Right hindlimb (tissue), 1 donor: ENCODE measurements around the gene CARNS1.
"Not testable (repeated sequence)": the region's sequence is repeated elsewhere in the genome, so short reads cannot be mapped to it uniquely, and the experiment has no call there.

Source experiments
- DNase-seq: peaks from one replicate; pipeline ENCODE4 v3.0.0-alpha.2; 2018

Gene CARNS1

DNA sequence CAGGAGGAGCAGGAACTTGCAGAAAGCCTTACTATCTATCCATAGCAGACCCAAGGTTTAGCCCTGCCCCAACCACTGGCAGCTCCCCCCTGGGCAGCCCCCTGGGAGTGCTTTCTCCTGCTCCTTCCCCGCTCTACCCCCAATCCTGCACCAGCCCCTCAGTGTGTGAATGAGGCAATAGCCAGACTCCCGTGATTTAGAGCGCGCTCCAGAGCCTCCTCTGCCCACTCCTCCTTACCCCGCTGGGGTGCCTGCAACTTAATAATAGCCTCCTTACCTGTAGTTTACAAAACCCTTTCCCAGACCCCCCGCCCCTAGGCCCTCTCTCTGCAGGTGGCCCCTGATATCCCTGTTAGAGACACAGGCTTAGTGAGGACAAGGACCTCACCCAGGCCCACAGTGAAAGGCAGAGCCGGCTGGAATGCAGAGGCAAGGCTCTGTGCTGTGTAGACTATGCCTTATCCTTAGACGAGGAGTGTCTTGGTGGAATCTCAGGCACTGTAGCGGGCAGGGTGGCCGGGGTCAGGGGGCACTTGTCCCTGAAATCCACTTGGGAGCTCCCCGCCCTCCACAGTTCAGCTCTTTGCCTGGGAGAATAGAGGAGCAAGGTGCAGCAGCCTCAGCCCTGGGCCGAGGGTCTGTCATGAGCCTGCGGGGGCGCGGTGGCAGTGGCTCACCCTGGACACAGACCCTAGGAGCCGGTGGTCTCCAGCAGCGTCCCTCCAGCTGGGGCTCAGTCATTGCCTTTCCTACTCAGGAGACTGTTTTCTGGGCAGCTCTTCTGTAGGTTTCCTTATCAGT is 4.3 kb upstream of the CARNS1 start:
- no peak for DNase-seq

DNA sequence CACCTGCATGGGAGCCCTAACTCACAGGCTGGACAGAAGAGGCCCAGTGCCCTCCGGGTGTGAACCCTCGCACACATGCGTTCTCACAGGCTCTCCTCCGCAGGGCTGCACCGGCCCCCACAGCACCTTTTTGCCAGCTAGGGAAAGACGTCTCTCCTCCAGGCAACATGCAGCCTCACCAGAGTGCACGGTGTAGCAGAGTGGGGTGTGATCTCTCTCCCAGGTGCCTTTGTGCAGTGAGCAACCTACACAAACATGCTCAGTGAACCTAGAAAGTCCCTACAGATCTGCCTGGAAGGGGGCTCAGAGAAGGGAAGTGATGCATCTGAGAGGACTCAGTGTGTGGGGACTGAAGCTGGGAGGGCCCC is 3.7 kb upstream of the CARNS1 start:
- DNase-seq: no peak

- DNase-seq: no peak
Measured at GRCh38 chr11:67412495-67413179, 2.8 kb upstream of the CARNS1 start.

DNA sequence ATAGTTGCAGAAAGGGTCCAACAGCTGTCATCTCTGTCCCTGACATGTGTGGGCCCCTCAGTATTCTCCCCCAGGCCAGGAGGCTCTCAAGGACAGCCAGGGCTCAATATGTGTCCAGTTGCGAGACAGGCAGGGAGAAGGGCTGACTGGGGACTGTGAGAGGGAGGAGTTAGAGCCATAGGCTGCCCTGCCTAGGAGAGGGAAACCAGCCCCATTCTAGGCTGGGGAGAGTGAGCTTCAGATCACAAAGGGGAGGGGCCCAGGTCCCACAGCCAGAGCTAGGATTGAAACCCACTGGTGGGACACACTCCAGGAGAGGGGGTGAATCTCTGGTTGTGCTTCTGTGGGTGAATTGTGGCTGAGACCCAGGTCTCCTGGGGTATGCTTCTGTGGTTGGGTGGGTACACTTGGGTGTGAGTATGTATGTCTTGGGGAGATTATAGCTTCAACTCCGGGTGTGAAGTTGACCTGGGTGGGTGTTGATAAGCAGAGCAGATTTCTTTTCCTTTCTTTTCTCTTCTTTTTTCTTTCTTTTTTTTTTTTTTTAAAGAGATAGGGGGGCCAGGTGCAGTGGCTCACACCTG is 2.1 kb upstream of the CARNS1 start:
- DNase-seq: no peak

DNA sequence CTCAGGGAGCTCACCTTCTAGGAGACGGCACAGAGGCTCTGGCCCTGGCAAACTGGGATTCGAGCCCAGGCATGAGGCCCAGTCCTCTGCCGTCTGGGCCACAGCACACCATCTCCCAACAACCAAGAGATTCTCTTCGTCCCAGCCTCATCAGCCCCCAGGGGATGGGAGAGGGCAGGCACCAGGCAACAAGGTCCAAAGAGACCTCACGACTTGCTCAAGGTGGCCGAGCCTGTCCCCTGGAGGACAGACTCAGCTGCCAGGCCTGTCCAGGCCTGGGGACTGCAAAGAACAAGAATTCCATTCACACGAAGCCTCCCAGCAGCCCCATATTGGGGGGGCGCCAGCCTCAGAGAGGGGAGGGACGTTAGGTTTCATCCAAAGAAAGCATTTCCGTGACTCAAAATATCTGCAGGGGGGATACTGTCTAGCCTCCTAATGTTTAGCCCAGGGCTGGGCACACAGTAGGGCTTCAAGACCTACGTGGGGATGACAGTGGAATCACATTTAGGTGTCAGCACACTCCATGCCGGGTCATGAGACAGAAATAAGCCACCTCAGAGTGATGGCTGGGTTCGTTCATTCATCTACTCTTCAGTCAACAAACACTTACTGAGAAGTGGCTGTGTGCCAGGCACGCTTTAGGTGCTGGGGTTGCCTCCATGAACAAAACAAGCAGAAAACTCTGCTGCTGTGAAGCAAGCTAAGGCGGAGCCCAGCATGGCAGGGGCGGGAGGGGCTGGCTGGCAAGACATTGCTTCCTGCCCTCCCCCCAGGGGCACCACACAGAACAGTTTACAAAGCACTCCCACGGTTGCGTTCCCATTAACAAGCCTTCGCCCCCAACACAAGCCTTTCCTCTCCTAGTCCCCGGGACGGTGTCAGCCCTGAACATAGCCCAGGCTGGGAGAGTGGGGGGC is 1.2 kb downstream of the CARNS1 start:
- DNase-seq: peak; percentile 60

DNA sequence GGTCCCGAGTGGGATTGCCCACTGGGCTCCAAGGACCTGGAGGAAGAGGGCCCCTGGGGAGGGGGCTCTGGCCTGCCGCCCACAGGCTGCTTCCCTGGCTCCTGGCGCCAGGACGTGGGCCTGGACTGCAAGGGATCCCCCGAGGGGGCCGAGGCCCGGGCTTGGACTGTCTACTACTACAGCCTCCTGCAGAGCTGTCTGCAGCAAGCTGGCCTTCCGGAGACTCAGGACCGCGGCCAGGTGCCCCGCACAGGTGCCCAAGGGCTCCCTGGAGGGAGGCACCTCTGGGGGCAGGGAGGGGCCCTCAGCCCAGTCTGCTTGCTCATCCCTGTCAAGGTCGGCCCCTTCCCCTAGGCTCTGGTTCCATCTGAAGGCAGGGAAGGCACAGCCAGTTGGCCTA is 1.9 kb downstream of the CARNS1 start:
- DNase-seq: no peak

GRCh38 chr11:67418476-67419281 is 3.2 kb downstream of the CARNS1 start:
- DNase-seq: peak; percentile 83

GRCh38 chr11:67419325-67420049 is 4.0 kb downstream of the CARNS1 start:
- no peak for DNase-seq

GRCh38 chr11:67420147-67420645 is 4.7 kb downstream of the CARNS1 start:
- no peak for DNase-seq

DNA sequence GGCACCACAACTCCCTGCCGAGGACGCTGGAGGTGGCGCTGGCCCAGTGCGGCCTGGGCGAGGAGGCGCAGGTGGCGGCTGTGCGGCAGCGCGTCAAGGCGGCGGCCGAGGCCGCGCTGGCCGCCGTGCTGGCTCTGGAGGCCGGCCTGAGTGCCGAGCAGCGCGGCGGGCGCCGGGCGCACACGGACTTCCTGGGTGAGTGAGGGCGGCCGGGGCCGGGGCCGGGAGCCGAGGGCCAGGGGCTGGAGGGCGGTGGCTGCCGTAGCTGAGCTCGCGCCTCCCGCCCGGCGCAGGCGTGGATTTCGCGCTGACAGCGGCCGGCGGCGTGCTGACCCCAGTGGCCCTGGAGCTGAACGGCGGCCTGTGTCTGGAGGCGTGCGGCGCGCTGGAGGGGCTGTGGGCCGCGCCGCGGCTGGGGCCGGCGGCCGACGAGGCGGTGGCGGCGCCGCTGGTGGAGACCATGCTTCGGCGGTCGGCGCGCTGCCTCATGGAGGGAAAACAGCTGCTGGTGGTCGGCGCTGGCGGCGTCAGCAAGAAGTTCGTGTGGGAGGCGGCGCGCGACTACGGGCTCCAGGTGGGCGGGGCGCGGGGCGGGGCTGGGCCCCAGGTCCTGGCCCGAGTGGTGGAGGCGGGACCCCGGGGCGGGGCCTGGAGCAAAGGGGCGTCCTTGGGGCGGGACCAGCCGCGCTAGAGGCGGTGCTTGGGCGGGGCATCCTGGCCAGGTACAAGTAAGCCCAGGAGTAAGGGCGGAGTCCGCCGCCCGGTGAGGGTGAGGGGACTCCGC is 5.4 kb downstream of the CARNS1 start:
- peak; percentile 97 for DNase-seq

DNA sequence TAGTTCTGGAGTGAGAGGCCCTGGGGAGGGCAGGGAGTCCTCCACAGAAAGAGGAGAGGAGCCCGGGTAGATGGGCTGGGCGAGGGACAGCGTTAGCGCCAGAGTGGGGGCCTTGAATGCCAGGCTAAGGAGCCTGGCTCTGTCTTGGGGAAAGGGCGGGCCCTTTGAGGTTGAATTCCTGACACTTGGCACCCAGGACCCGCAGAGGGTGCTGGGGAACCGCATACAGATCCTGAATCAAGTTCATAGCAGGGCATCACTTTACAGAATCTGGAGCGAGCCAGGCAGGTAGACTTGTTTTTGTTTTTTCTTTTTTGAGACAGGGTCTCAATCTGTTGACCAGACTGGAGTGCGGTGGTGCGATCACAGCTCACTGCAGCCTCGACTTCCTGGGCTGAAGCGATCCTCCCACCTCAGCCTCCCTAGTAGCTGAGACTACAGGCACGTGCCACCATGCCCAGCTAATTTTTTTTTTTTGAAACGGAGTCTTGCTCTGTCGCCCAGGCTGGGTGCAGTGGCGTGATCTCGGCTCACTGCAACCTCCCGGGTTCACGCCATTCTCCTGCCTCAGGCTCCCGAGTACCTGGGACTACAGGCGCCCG is 6.1 kb downstream of the CARNS1 start:
- no peak for DNase-seq

DNA sequence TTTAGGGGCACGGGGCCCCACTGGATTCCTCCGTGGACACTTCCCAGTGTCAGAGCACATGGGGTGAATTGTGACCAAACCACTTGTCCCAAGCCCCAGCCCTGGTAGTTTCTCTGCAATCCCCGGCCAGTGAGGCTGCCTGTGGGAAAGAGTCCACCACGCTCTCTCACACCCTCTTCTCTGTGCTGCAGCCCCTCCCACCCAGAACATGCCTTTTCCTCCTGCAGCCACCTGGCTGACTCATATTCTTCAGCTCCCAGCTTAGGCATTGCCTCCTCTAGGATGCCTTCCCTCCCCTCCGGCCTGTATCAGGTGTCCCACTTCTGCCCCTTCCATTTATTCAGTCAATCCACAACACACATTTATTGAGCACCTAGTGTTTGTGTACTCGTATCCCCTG is 7.4 kb downstream of the CARNS1 start:
- no peak for DNase-seq

GRCh38 chr11:67423466-67423865 is 8.0 kb downstream of the CARNS1 start:
- no peak for DNase-seq

DNA sequence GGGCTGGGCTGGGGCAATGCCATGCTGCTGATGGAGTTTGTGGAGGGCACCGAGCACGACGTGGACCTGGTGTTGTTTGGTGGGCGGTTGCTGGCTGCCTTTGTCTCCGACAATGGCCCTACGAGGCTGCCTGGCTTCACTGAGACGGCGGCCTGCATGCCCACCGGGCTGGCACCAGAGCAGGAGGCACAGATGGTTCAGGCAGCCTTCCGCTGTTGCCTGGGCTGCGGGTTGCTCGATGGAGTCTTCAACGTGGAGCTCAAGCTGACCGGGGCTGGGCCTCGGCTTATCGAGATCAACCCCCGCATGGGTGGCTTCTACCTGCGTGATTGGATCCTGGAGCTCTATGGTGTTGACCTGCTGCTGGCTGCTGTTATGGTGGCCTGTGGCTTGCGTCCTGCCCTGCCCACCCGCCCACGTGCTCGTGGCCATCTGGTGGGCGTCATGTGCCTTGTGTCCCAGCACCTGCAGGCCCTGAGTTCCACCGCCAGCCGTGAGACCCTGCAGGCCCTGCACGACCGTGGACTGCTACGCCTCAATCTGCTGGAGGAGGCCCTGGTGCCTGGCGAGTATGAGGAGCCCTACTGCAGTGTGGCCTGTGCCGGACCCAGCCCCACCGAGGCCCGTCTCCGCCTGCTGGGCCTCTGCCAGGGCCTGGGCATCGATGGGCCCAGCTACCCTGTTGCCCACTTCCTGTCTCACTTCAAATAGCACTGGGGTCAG is 8.6 kb downstream of the CARNS1 start:
- DNase-seq: no peak

DNA sequence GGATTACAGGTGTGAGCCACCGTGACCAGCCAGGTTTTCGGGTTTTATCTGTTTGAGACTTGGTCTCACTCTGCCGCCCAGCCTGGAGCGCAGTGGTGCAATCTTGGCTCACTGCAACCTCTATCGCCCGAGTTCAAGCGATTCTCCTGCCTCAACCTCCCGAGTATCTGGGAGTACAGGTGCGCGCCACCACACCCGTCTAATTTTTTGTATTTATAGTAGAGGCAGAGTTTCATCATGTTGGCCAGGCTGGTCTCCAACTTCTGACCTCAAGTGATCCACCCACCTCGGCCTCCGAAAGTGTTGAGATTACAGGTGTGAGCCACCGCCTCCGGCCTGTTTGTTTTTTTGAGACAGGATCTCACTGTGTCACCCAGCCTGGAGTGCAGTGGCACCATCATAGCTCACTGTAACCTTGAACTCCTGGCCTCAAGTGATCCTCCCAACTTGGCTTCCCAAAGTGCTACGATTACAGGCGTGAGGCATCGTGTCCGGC is 11.9 kb downstream of the CARNS1 start:
- DNase-seq: not testable (repeated sequence)

GRCh38 chr11:67428052-67429001 is 12.8 kb downstream of the CARNS1 start, which contains the start of gene RPS6KB2:
TSS of gene RPS6KB2 (plus strand) at chr11:67428494. CDS start at chr11:67428546, 52 bp downstream.
- peak; percentile 99 for DNase-seq

- no peak for DNase-seq
Measured at GRCh38 chr11:67429038-67429668, 13.7 kb downstream of the CARNS1 start.
